Measurements from ENCODE around the gene EVL.

EVL gene

DNA sequence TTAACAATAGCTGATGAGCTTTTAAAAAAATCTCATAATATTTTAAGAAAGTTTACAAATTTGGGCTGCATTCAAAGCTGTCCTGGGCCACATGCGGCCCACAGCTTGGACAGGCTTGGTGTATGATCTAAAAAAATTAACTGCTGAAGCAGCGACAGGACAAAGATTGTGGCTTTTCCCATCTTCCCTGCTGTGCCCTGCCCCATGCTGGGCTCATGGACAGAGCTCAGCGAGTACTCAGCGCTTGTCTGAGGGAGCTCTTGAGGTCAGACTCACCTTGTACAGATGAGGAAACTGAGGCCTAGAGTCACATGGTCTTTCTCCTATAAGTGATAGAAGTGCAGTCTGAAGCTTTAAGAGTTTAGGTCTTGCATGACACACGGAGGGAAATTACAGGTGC is 15.0 kb downstream of the EVL start:
- no peak for ATAC-seq
- TF ChIP-seq SNAI2 (CRISPR knock-in tag; IDR thresholded peaks at IDR 0.05) (no peak), ZC3H10 (CRISPR knock-in tag; IDR thresholded peaks at IDR 0.05) (no peak), ISL1 (CRISPR knock-in tag; IDR thresholded peaks at IDR 0.05) (no peak), PPARA (CRISPR knock-in tag; IDR thresholded peaks at IDR 0.05; ENCODE audit: borderline replicate concordance) (no peak), PATZ1 (CRISPR knock-in tag; IDR thresholded peaks at IDR 0.05; ENCODE audit: borderline replicate concordance) (no peak), ESRRG (CRISPR knock-in tag; IDR thresholded peaks at IDR 0.05) (no peak), ZNF8 (CRISPR knock-in tag; IDR thresholded peaks at IDR 0.05) (no peak), OSR1 (CRISPR knock-in tag; IDR thresholded peaks at IDR 0.05) (no peak), ZNF565 (CRISPR knock-in tag; conservative IDR thresholded peaks at IDR 0.05; ENCODE audit: low read depth) (no peak), CSRNP3 (CRISPR knock-in tag; IDR thresholded peaks at IDR 0.05) (no peak), CSDC2 (CRISPR knock-in tag; IDR thresholded peaks at IDR 0.05) (no peak)
- TF ChIP-seq, protein P1, sequence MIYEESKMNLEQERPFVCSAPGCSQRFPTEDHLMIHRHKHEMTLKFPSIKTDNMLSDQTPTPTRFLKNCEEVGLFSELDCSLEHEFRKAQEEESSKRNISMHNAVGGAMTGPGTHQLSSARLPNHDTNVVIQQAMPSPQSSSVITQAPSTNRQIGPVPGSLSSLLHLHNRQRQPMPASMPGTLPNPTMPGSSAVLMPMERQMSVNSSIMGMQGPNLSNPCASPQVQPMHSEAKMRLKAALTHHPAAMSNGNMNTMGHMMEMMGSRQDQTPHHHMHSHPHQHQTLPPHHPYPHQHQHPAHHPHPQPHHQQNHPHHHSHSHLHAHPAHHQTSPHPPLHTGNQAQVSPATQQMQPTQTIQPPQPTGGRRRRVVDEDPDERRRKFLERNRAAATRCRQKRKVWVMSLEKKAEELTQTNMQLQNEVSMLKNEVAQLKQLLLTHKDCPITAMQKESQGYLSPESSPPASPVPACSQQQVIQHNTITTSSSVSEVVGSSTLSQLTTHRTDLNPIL (CRISPR knock-in tag; IDR thresholded peaks at IDR 0.05; ENCODE audit: low read depth): no peak
- TF ChIP-seq, protein P2, sequence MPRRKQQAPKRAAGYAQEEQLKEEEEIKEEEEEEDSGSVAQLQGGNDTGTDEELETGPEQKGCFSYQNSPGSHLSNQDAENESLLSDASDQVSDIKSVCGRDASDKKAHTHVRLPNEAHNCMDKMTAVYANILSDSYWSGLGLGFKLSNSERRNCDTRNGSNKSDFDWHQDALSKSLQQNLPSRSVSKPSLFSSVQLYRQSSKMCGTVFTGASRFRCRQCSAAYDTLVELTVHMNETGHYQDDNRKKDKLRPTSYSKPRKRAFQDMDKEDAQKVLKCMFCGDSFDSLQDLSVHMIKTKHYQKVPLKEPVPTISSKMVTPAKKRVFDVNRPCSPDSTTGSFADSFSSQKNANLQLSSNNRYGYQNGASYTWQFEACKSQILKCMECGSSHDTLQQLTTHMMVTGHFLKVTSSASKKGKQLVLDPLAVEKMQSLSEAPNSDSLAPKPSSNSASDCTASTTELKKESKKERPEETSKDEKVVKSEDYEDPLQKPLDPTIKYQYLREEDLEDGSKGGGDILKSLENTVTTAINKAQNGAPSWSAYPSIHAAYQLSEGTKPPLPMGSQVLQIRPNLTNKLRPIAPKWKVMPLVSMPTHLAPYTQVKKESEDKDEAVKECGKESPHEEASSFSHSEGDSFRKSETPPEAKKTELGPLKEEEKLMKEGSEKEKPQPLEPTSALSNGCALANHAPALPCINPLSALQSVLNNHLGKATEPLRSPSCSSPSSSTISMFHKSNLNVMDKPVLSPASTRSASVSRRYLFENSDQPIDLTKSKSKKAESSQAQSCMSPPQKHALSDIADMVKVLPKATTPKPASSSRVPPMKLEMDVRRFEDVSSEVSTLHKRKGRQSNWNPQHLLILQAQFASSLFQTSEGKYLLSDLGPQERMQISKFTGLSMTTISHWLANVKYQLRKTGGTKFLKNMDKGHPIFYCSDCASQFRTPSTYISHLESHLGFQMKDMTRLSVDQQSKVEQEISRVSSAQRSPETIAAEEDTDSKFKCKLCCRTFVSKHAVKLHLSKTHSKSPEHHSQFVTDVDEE (CRISPR knock-in tag; IDR thresholded peaks at IDR 0.05): no peak

- ATAC-seq: no peak
- TF ChIP-seq ARNTL (CRISPR knock-in tag; IDR thresholded peaks at IDR 0.05; ENCODE audit: borderline replicate concordance, low read depth) (no peak), PATZ1 (CRISPR knock-in tag; IDR thresholded peaks at IDR 0.05; ENCODE audit: borderline replicate concordance) (no peak), ZNF70 (CRISPR knock-in tag; IDR thresholded peaks at IDR 0.05) (no peak), ZNF8 (CRISPR knock-in tag; IDR thresholded peaks at IDR 0.05) (no peak), ZC3H10 (CRISPR knock-in tag; IDR thresholded peaks at IDR 0.05) (no peak), PPARA (CRISPR knock-in tag; IDR thresholded peaks at IDR 0.05; ENCODE audit: borderline replicate concordance) (no peak), CSRNP3 (CRISPR knock-in tag; IDR thresholded peaks at IDR 0.05) (no peak), POU6F1 (CRISPR knock-in tag; IDR thresholded peaks at IDR 0.05; ENCODE audit: borderline replicate concordance, low read depth) (no peak), OSR1 (CRISPR knock-in tag; IDR thresholded peaks at IDR 0.05) (no peak), ESRRG (CRISPR knock-in tag; IDR thresholded peaks at IDR 0.05) (no peak), ZFP30 (CRISPR knock-in tag; IDR thresholded peaks at IDR 0.05) (no peak), BACH2 (CRISPR knock-in tag; IDR thresholded peaks at IDR 0.05; ENCODE audit: borderline replicate concordance) (no peak)
- TF ChIP-seq, protein P2 (CRISPR knock-in tag; IDR thresholded peaks at IDR 0.05): no peak
Observed at GRCh38 chr14:100081997-100082625, 16.9 kb downstream of the EVL start.

All from SK-N-SH treated with all-trans-retinoic acid at 6 μM for 48 hours (cell line).